NCI-H2171 treated with DMSO at 0.1 percent for 48 hours (cell line): ENCODE measurements around the gene CDH15.
A peak's percentile ranks its signal among the peaks of the same experiment; 100 is the strongest.
"Not testable (repeated sequence)": the region's sequence is repeated elsewhere in the genome, so short reads cannot be mapped to it uniquely, and the experiment has no call there.

Experiments
- DNase-seq: peaks from one replicate; lab custom pipeline; 2025; lab: John Stamatoyannopoulos, UW

The CDH15 gene

GRCh38 chr16:89233678-89234490 is 62.3 kb downstream of the CDH15 start:
- DNase-seq = no peak

- no peak for DNase-seq
These were observed 66.2 kb downstream of the CDH15 start for GRCh38 chr16:89237733-89238132.

- peak; percentile 81 for DNase-seq
These were observed 69.8 kb downstream of the CDH15 start for GRCh38 chr16:89241187-89242007.

- no peak for DNase-seq
These were observed 71.2 kb downstream of the CDH15 start for GRCh38 chr16:89242795-89243200.

GRCh38 chr16:89243664-89244063 is 72.1 kb downstream of the CDH15 start:
- no peak for DNase-seq

- DNase-seq = not testable (repeated sequence)
These were observed 72.7 kb downstream of the CDH15 start for GRCh38 chr16:89244264-89244663.

- no peak for DNase-seq
These were observed 73.2 kb downstream of the CDH15 start for GRCh38 chr16:89244754-89245153.
